HepG2 (cell line): Measurements from ENCODE around the gene CLDN22. TPM values are rescaled to one million over a fixed set of nuclear protein-coding genes. Genes with fewer than 3 reads are reported as not detected.

Experiments
- BRF2 ChIP-seq: sonication (generic); formaldehyde crosslinking; IDR thresholded peaks from 2 replicates; pipeline ENCODE4 v1.8.1; 2022; ENCODE audit warnings: mild to moderate bottlenecking, missing genetic modification reagents
- CERS6 ChIP-seq: sonication (generic); formaldehyde crosslinking; IDR thresholded peaks from 2 replicates; pipeline ENCODE4 v1.5.0; 2020; ENCODE audit warnings: missing genetic modification reagents
- ELF1 ChIP-seq: sonication (generic); formaldehyde crosslinking; IDR thresholded peaks from 2 replicates; pipeline ENCODE4 v1.4.0; 2020; ENCODE audit warnings: missing genetic modification reagents
- ELF3 ChIP-seq: IDR thresholded peaks from 2 replicates; pipeline ENCODE4 v1.6.1; 2016; ENCODE audit warnings: missing genetic modification reagents, missing compliant biosample characterization
- ETS1 ChIP-seq: sonication (generic); formaldehyde crosslinking; IDR thresholded peaks from 2 replicates; pipeline ENCODE4 v1.4.0; 2020; ENCODE audit warnings: missing genetic modification reagents
- FOSL2 ChIP-seq: sonication (generic); formaldehyde crosslinking; IDR thresholded peaks from 2 replicates; pipeline ENCODE4 v1.4.0; 2020; ENCODE audit warnings: missing genetic modification reagents
- GFI1 ChIP-seq: sonication (generic); formaldehyde crosslinking; IDR thresholded peaks from 2 replicates; pipeline ENCODE4 v1.5.0; 2020; ENCODE audit warnings: missing genetic modification reagents, mild to moderate bottlenecking, borderline replicate concordance
- HOXD1 ChIP-seq: sonication (generic); formaldehyde crosslinking; IDR thresholded peaks from 2 replicates; pipeline ENCODE4 v1.5.0; 2020; ENCODE audit warnings: missing genetic modification reagents
- KDM2A ChIP-seq: sonication (generic); formaldehyde crosslinking; IDR thresholded peaks from 2 replicates; pipeline ENCODE4 v1.4.0; 2020; ENCODE audit warnings: low read depth, missing genetic modification reagents, borderline replicate concordance
- MATR3 ChIP-seq: sonication (generic); formaldehyde crosslinking; IDR thresholded peaks from 2 replicates; pipeline ENCODE4 v1.4.0; 2020; ENCODE audit warnings: missing genetic modification reagents
- MXI1 ChIP-seq: IDR thresholded peaks from 3 replicates; pipeline ENCODE4 v1.6.1; 2012; ENCODE audit warnings: low read depth, low read length, inconsistent platforms, borderline replicate concordance
- MYNN ChIP-seq: sonication (generic); formaldehyde crosslinking; IDR thresholded peaks from 2 replicates; pipeline ENCODE4 v1.4.0; 2020; ENCODE audit warnings: mild to moderate bottlenecking, low read depth, missing genetic modification reagents
- NR2F1 ChIP-seq, 2 experiments: fragments of 450-650 bp in 1 of 2; formaldehyde crosslinking in 1 of 2; IDR thresholded peaks; 2 replicates each; pipeline versions ENCODE4 v1.5.0 to v1.6.1; 2016 to 2020; ENCODE audit warnings: mild to moderate bottlenecking in 1 of 2, missing compliant biosample characterization in 1 of 2, missing genetic modification reagents in 1 of 2, moderate library complexity in 1 of 2
- POLR2G ChIP-seq: fragments of 200-400 bp; formaldehyde crosslinking; IDR thresholded peaks from 2 replicates; pipeline ENCODE4 v1.6.1; 2018; ENCODE audit warnings: mild to moderate bottlenecking, low read depth, low read length, moderate library complexity
- SOX13 ChIP-seq, 3 experiments: fragments of 450-650 bp in 1 of 3; sonication (generic) in 1 of 3; formaldehyde crosslinking in 1 of 3; IDR thresholded peaks in 2 of 3; conservative IDR thresholded peaks in 1 of 3; 2 replicates each; pipeline versions ENCODE4 v1.5.0 to v1.6.1; 2016 to 2020; ENCODE audit warnings: antibody characterized with exemption in 1 of 3, mild to moderate bottlenecking in 1 of 3, missing compliant biosample characterization in 1 of 3, missing genetic modification reagents in 1 of 3, moderate library complexity in 1 of 3
- SOX5 ChIP-seq: IDR thresholded peaks from 2 replicates; pipeline ENCODE4 v1.6.1; 2016; ENCODE audit warnings: borderline replicate concordance
- TEAD2 ChIP-seq: sonication (generic); formaldehyde crosslinking; IDR thresholded peaks from 2 replicates; pipeline ENCODE4 v1.9.0; 2021; ENCODE audit warnings: missing genetic modification reagents
- TEAD3 ChIP-seq: optimal IDR thresholded peaks from 2 replicates; pipeline ENCODE3; 2016; ENCODE audit warnings: borderline replicate concordance
- YEATS4 ChIP-seq: sonication (generic); formaldehyde crosslinking; IDR thresholded peaks from 2 replicates; pipeline ENCODE4 v1.4.0; 2020; ENCODE audit warnings: missing genetic modification reagents, borderline replicate concordance
- ZNF160 ChIP-seq: sonication (generic); formaldehyde crosslinking; IDR thresholded peaks from 2 replicates; pipeline ENCODE4 v1.8.0; 2022; ENCODE audit warnings: mild to moderate bottlenecking, inconsistent platforms, missing genetic modification reagents
- ZNF17 ChIP-seq: sonication (generic); formaldehyde crosslinking; IDR thresholded peaks from 2 replicates; pipeline ENCODE4 v1.5.0; 2020; ENCODE audit warnings: mild to moderate bottlenecking, missing genetic modification reagents
- ZNF207 ChIP-seq: fragments of 450-650 bp; IDR thresholded peaks from 2 replicates; pipeline ENCODE4 v1.6.1; 2016; ENCODE audit warnings: antibody characterized with exemption, borderline replicate concordance
- ZNF253 ChIP-seq: sonication (generic); formaldehyde crosslinking; IDR thresholded peaks from 2 replicates; pipeline ENCODE4 v1.8.0; 2022; ENCODE audit warnings: mild to moderate bottlenecking, missing genetic modification reagents, borderline replicate concordance
- ZNF367 ChIP-seq: sonication (generic); formaldehyde crosslinking; IDR thresholded peaks from 2 replicates; pipeline ENCODE4 v1.4.0; 2020; ENCODE audit warnings: missing genetic modification reagents, borderline replicate concordance
- ZNF570 ChIP-seq: sonication (generic); formaldehyde crosslinking; IDR thresholded peaks from 2 replicates; pipeline ENCODE4 v1.4.0; 2020; ENCODE audit warnings: mild to moderate bottlenecking, missing genetic modification reagents, borderline replicate concordance
- ZNF672 ChIP-seq: sonication (generic); formaldehyde crosslinking; IDR thresholded peaks from 2 replicates; pipeline ENCODE4 v1.8.1; 2022; ENCODE audit warnings: missing genetic modification reagents
- ZNF710 ChIP-seq: sonication (generic); formaldehyde crosslinking; IDR thresholded peaks from 2 replicates; pipeline ENCODE4 v1.5.0; 2020; ENCODE audit warnings: mild to moderate bottlenecking, missing genetic modification reagents, borderline replicate concordance
- polyA plus RNA-seq, 8 experiments: library from polyadenylated mRNA; depleted of rRNA in 3 of 8; stranded (reverse) in 7 of 8; unstranded in 1 of 8; fragments of >200 nt; fragmentation: Illumina TruSeq in 4 of 8; extraction: Trizol in 4 of 8; gene quantifications; 2 replicates each; pipeline versions ENCODE4 v1.2.1 to v1.2.3, GENCODE V29; 2011 to 2016; ENCODE audit warnings: low read depth in 4 of 8, missing spikeins in 1 of 8, mixed read lengths in 1 of 8; ENCODE audit not compliant: insufficient read depth in 1 of 8
- total RNA-seq, 5 experiments: library from RNA; depleted of rRNA; stranded (reverse); fragments of >200 nt; fragmentation: Illumina TruSeq; extraction: Trizol; gene quantifications; 2 replicates each; pipeline ENCODE4 v1.2.3, GENCODE V29; 2016; ENCODE audit warnings: low read depth in 1 of 5

Gene CLDN22
- total and polyA plus RNA-seq, 2 of the 13 experiments (the other 11 are each of a cell fraction or from before 2014, with no cell fraction given): 0.07 TPM; not detected in 1

GRCh38 chr4:183328832-183329231 lies 8.8 kb upstream of the CLDN22 start (continued):
- TF ChIP-seq HOXD1 (CRISPR knock-in tag): no peak
- 0 out of 2 replicates have a peak, but pooled peaks have one; percentile 38 for TF ChIP-seq GFI1 (CRISPR knock-in tag)
- peak; percentile 65 for TF ChIP-seq TEAD3
- no peak for TF ChIP-seq ZNF570 (CRISPR knock-in tag)
- peak; percentile 14; the same call in 1 of the 2 replicates for TF ChIP-seq FOSL2 (CRISPR knock-in tag)
- no peak for TF ChIP-seq MXI1
- TF ChIP-seq NR2F1 (CRISPR knock-in tag; IDR thresholded peaks at IDR 0.05): no peak
- TF ChIP-seq POLR2G: no peak
- TF ChIP-seq YEATS4 (CRISPR knock-in tag): no peak
- TF ChIP-seq TEAD2 (CRISPR knock-in tag): no peak
- no peak for TF ChIP-seq ZNF17 (CRISPR knock-in tag)
- TF ChIP-seq ELF3 (CRISPR knock-in tag): peak; percentile 57; the same call in 1 of the 2 replicates
- TF ChIP-seq ZNF253 (CRISPR knock-in tag): no peak
- TF ChIP-seq MYNN (CRISPR knock-in tag): no peak
- TF ChIP-seq ELF1: no peak
- TF ChIP-seq KDM2A: no peak; the same call in 1 of the 2 replicates
- no peak for TF ChIP-seq CERS6 (CRISPR knock-in tag)
- TF ChIP-seq SOX13 (IDR thresholded peaks at IDR 0.05): no peak
- 0 out of 4 replicates have a peak, but pooled peaks of 1 of the 2 experiments have one; percentile 7 for TF ChIP-seq SOX13 (CRISPR knock-in tag; conservative IDR thresholded peaks at IDR 0.05 in 1 of 2, IDR thresholded peaks at IDR 0.05 in 1 of 2)
- no peak for TF ChIP-seq ZNF207
- TF ChIP-seq ZNF710: no peak
- TF ChIP-seq SOX5: 0 out of 2 replicates have a peak, but pooled peaks have one; percentile 11
- no peak for TF ChIP-seq ZNF367 (CRISPR knock-in tag)
- no peak for TF ChIP-seq MATR3 (CRISPR knock-in tag)
- no peak for TF ChIP-seq ZNF160
- TF ChIP-seq ZNF672 (CRISPR knock-in tag): no peak
- no peak for TF ChIP-seq ETS1 (CRISPR knock-in tag)
- no peak for TF ChIP-seq BRF2 (CRISPR knock-in tag)
